Thoracic aorta (tissue), 2 donors: ENCODE data around the gene AFTPH. TPM values are rescaled to one million over a fixed set of nuclear protein-coding genes. Genes with fewer than 3 reads are reported as not detected.

Experiments
- ATAC-seq: fragments of 150-250 bp; one replicate; pipeline ENCODE4 v1.8.0; 2017; ENCODE audit warnings: low read depth; ENCODE audit not compliant: insufficient number of reproducible peaks, low FRiP score
- DNase-seq: peaks from one replicate; pipeline ENCODE4 v3.0.0-alpha.2; 2020; ENCODE audit warnings: low spot score
- H3K27ac ChIP-seq, 2 donors: fragments of 200-600 bp; sonication (generic); 1 replicate in 1 of 2; 2 replicates in 1 of 2; pipeline ENCODE4 v1.5.1; 2016; ENCODE audit warnings: mild to moderate bottlenecking in 2 of 2, moderate library complexity in 2 of 2
- H3K27me3 ChIP-seq: fragments of 200-600 bp; sonication (generic); replicated peaks from 2 replicates; pipeline ENCODE4 v1.6.0; 2016; ENCODE audit warnings: mild to moderate bottlenecking; ENCODE audit not compliant: insufficient read depth
- H3K36me3 ChIP-seq: fragments of 200-600 bp; sonication (generic); one replicate; pipeline ENCODE4 v1.5.1; 2016
- H3K4me1 ChIP-seq, 2 donors: fragments of 200-600 bp; sonication (generic); 1 replicate in 1 of 2; 2 replicates in 1 of 2; pipeline versions ENCODE4 v1.5.1 to v1.6.0; 2016; ENCODE audit warnings: low read depth in 2 of 2, mild to moderate bottlenecking in 1 of 2; ENCODE audit not compliant: control insufficient read depth in 1 of 2
- H3K4me3 ChIP-seq: fragments of 200-600 bp; sonication (generic); 2 replicates; pipeline ENCODE4 v1.5.1; 2016; ENCODE audit warnings: mild to moderate bottlenecking
- H3K9me3 ChIP-seq: fragments of 200-600 bp; sonication (generic); 2 replicates; pipeline ENCODE4 v1.5.1; 2016
- CTCF ChIP-seq: fragments of 200-600 bp; sonication (generic); IDR thresholded peaks from one replicate; pipeline ENCODE4 v1.5.1; 2019; ENCODE audit warnings: antibody characterized with exemption
- total RNA-seq, 2 donors: library from RNA; depleted of rRNA; stranded (reverse); fragments of >200 nt; gene quantifications; one replicate each; pipeline versions ENCODE4 v1.1.0 to v1.2.3, GENCODE V29; 2016

The AFTPH gene
- total RNA-seq, 2 donors from 2014 or later = 27.3 to 32.1 TPM

- DNase-seq (no peak), ATAC-seq (no peak)
- no peaks in the 10 kb centered on the region for H3K36me3 ChIP-seq
- H3K4me3 ChIP-seq = no peak overlapping the region
- no peak overlapping the region for H3K27ac ChIP-seq
- no peak for TF ChIP-seq CTCF
- no peaks in the 10 kb centered on the region for H3K27me3 ChIP-seq
- peaks cover 0 to 26% of the 10 kb centered on the region in 2 donors for H3K4me1 ChIP-seq
- H3K9me3 ChIP-seq = no peaks in the 10 kb centered on the region
These were observed 34.9 kb upstream of the AFTPH start for GRCh38 chr2:64489081-64489751.

GRCh38 chr2:64491426-64491825 is 32.7 kb upstream of the AFTPH start:
- ATAC-seq (peak; percentile 48), DNase-seq (no peak)
- no peak overlapping the region for H3K4me3 ChIP-seq
- no peaks in the 10 kb centered on the region for H3K9me3 ChIP-seq
- no peaks in the 10 kb centered on the region for H3K27me3 ChIP-seq
- H3K36me3 ChIP-seq = no peaks in the 10 kb centered on the region
- no peak for TF ChIP-seq CTCF
- peak overlapping the region; percentile 55 to 65 for H3K27ac ChIP-seq
- peaks cover 0 to 26% of the 10 kb centered on the region in 2 donors for H3K4me1 ChIP-seq

DNA sequence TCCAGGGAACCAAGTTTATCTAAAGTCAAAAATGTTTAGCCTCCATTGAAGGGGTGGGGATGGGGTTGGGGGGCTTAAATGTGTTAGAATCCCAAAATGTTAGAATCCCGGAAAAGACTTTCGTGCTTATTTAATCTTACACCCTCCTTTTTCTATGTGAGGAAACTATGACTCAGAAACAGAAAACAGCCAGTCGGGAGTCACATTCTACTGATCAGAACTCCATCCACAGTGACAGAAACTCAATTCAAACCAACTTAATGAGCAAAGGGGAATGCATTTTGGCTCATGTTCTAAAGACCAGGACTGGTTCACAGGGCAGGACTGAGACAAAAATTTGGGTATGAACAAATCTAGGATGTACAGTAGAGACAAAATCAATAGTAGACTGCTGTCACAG is 31.9 kb upstream of the AFTPH start:
- H3K27ac ChIP-seq = peak overlapping the region; percentile 55 to 65
- peak; percentile 66 for ATAC-seq
- no peak for DNase-seq

DNA sequence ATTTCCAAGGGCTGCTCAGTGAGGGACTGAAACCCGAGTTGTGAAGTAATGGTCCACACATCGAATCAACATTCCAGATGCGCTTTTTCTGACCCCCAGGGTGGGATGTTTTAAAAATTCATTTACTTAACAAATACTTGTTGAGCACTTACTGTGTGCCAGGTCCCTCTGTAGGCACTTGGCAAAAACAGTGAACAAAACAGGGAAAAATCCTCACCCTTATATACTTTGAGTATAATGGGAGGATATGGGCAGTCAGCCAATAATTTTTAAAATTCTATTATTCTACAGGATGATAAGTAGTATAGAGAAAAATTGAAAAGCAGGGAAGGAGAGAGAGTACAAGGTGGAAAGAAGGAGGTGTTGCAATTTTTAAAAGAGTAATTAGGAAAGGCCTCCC is 31.3 kb upstream of the AFTPH start:
- Histone ChIP-seq H3K27ac (no peak overlapping the region), H3K36me3 (no peaks in the 10 kb centered on the region), H3K27me3 (no peaks in the 10 kb centered on the region), H3K4me1 (peaks cover 0 to 26% of the 10 kb centered on the region in 2 donors), H3K9me3 (no peaks in the 10 kb centered on the region), H3K4me3 (no peak overlapping the region)
- ATAC-seq (no peak), DNase-seq (no peak)
- TF ChIP-seq CTCF = no peak

More for the DNA sequence above, 31.9 kb upstream of the AFTPH start:
- TF ChIP-seq CTCF = no peak
- H3K4me3 ChIP-seq = no peak overlapping the region
- H3K4me1 ChIP-seq = peaks cover 0 to 26% of the 10 kb centered on the region in 2 donors
- H3K9me3 ChIP-seq = no peaks in the 10 kb centered on the region
- no peaks in the 10 kb centered on the region for H3K36me3 ChIP-seq
- no peaks in the 10 kb centered on the region for H3K27me3 ChIP-seq

DNA sequence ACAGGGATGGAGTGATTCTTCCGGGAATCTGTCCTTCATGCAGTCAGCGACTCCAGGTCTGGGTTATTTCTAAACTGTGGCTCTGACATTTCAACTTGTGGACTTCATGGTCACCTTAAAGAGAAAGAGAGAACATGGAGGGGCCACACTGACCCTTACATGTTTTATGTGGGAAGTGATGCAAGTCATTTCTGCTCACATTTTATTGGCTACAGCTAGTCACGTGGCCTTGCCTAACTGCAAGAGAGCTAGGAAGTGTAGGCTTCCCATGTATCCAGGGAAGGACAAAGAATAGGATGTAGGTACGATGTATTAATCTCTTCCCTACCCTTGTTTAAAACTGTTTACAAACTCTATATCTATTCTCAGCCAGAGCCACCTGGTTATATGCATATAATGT is 30.3 kb upstream of the AFTPH start:
- Histone ChIP-seq H3K27me3 (no peaks in the 10 kb centered on the region), H3K27ac (no peak overlapping the region), H3K4me1 (peaks cover 0 to 22% of the 10 kb centered on the region in 2 donors), H3K9me3 (no peaks in the 10 kb centered on the region), H3K4me3 (no peak overlapping the region), H3K36me3 (no peaks in the 10 kb centered on the region)
- no peak for TF ChIP-seq CTCF
- no peak for ATAC-seq
- DNase-seq = no peak
